Naive thymus-derived CD4-positive, alpha-beta T cell (primary cell): Measurements from ENCODE around the gene TRIM77. TPM values are rescaled to one million over a fixed set of nuclear protein-coding genes. Genes with fewer than 3 reads are reported as not detected.
"Not testable (repeated sequence)": the region's sequence is repeated elsewhere in the genome, so short reads cannot be mapped to it uniquely, and the experiment has no call there.

Experiments
- ATAC-seq: fragments of 150-1000 bp; cut with Tn5 transposase; 2 replicates; pipeline ENCODE4 v1.10.0; 2021; ENCODE audit warnings: mild to moderate bottlenecking, moderate library complexity
- CTCF ChIA-PET: fragments of 350-600 bp; sonication (Branson Sonifier 250); formaldehyde crosslinking; loops from one replicate; lab custom pipeline; 2021; ENCODE audit warnings: antibody characterized with exemption; lab: Charles Lee
- POLR2A ChIA-PET: fragments of 350-600 bp; sonication (Branson Sonifier 250); formaldehyde crosslinking; loops from one replicate; lab custom pipeline; 2021; ENCODE audit warnings: antibody characterized with exemption, inconsistent platforms; lab: Charles Lee
- DNase-seq, 9 donors: peaks; one replicate each; pipeline versions ENCODE4 v3.0.0 to v3.0.0-alpha.2; 2020 to 2022; ENCODE audit warnings: mixed read lengths in 1 of 9
- H3K27ac ChIP-seq: one replicate; pipeline ENCODE4 v1.7.0; 2013; ENCODE audit warnings: mild to moderate bottlenecking, low read depth, low read length, moderate library complexity
- H3K27me3 ChIP-seq, 2 donors: one replicate each; pipeline ENCODE4 v1.7.0; 2013; ENCODE audit warnings: low read length in 2 of 2, mild to moderate bottlenecking in 2 of 2, moderate library complexity in 2 of 2; ENCODE audit not compliant: control insufficient read depth in 2 of 2, insufficient read depth in 2 of 2
- H3K36me3 ChIP-seq, 3 experiments: 1 replicate in 2 of 3; 2 replicates in 1 of 3; pipeline ENCODE4 v1.7.0; 2013; ENCODE audit warnings: low read length in 3 of 3, mild to moderate bottlenecking in 3 of 3, moderate library complexity in 1 of 3; ENCODE audit not compliant: insufficient read depth in 3 of 3, control insufficient read depth in 2 of 3
- H3K4me1 ChIP-seq, 2 donors: one replicate each; pipeline ENCODE4 v1.7.0; 2013; ENCODE audit warnings: low read length in 2 of 2, mild to moderate bottlenecking in 2 of 2, moderate library complexity in 1 of 2; ENCODE audit not compliant: control insufficient read depth in 2 of 2, insufficient read depth in 2 of 2
- H3K4me3 ChIP-seq: 2 replicates; pipeline ENCODE4 v1.7.0; 2013; ENCODE audit warnings: mild to moderate bottlenecking, low read length
- H3K9me3 ChIP-seq, 3 experiments: 1 replicate in 2 of 3; 2 replicates in 1 of 3; pipeline ENCODE4 v1.7.0; 2013; ENCODE audit warnings: low read length in 3 of 3; ENCODE audit not compliant: control insufficient read depth in 2 of 3
- H3K27ac Mint-ChIP-seq, 9 donors: one replicate each; pipeline ENCODE4 v1.8.0; 2020 to 2022; ENCODE audit warnings: mixed read lengths in 9 of 9, mild to moderate bottlenecking in 8 of 9, moderate library complexity in 5 of 9, inconsistent platforms in 2 of 9
- H3K27me3 Mint-ChIP-seq, 5 donors: one replicate each; pipeline ENCODE4 v1.8.0; 2021 to 2022; ENCODE audit warnings: mixed read lengths in 5 of 5, mild to moderate bottlenecking in 1 of 5
- H3K36me3 Mint-ChIP-seq, 5 donors: one replicate each; pipeline ENCODE4 v1.8.0; 2020 to 2022; ENCODE audit warnings: mixed read lengths in 5 of 5, mild to moderate bottlenecking in 3 of 5, inconsistent platforms in 1 of 5
- H3K4me1 Mint-ChIP-seq, 7 donors: one replicate each; pipeline ENCODE4 v1.8.0; 2020 to 2022; ENCODE audit warnings: mixed read lengths in 7 of 7, mild to moderate bottlenecking in 3 of 7, inconsistent platforms in 1 of 7
- H3K4me3 Mint-ChIP-seq, 10 donors: one replicate each; pipeline ENCODE4 v1.8.0; 2020 to 2022; ENCODE audit warnings: mild to moderate bottlenecking in 10 of 10, mixed read lengths in 10 of 10, moderate library complexity in 6 of 10, inconsistent platforms in 2 of 10
- H3K9me3 Mint-ChIP-seq, 11 donors: one replicate each; pipeline ENCODE4 v1.8.0; 2020 to 2022; ENCODE audit warnings: mixed read lengths in 11 of 11, mild to moderate bottlenecking in 4 of 11, inconsistent platforms in 1 of 11, moderate library complexity in 1 of 11
- intact Hi-C, 2 donors: fragments of 100-400 bp; cut with micrococcal nuclease; formaldehyde crosslinking; loops; one replicate each; pipeline ENCODE4 v1.15.1; 2023
- polyA plus RNA-seq, 2 donors: library from polyadenylated mRNA; unstranded; fragments of 300-500 nt; fragmentation: Illumina TruSeq; gene quantifications; one replicate each; pipeline ENCODE4 v1.2.3, GENCODE V29; 2021
- total RNA-seq, 6 experiments: library from RNA in 5 of 6; stranded (reverse) in 5 of 6; gene quantifications; 1 replicate in 5 of 6; 2 replicates in 1 of 6; pipeline ENCODE4 v1.2.3 and lab custom pipeline; 2021 to 2026

The TRIM77 gene
- total and polyA plus RNA-seq, 7 experiments from 2014 or later = not detected

DNA sequence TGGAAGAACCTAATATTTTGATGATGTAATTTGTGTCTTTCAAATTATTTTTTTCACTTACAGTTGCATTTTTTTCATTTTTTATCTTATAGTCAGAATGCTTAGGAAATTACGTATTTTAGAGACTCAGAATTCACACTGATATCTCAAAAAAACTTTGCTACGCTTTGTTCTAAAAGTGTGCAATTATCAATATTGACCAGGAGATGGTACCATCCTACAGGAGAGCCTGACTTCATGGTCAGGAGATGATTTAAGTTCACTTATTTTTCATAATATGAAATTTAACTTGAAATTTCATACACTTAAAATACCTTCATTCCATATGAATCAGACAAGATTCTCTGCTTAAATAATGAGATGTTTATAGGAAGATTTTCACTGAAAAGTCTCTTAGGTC, 34.7 kb upstream of the TRIM77 start:
- H3K36me3 Mint-ChIP-seq, H3K4me1 Mint-ChIP-seq, CTCF ChIA-PET, H3K27me3 Mint-ChIP-seq, H3K4me3 ChIP-seq, H3K4me3 Mint-ChIP-seq, H3K36me3 ChIP-seq, POLR2A ChIA-PET, H3K4me1 ChIP-seq, DNase-seq, H3K9me3 Mint-ChIP-seq, H3K9me3 ChIP-seq, H3K27ac Mint-ChIP-seq, H3K27ac ChIP-seq, H3K27me3 ChIP-seq, ATAC-seq, intact Hi-C loops: not testable (repeated sequence)

DNA sequence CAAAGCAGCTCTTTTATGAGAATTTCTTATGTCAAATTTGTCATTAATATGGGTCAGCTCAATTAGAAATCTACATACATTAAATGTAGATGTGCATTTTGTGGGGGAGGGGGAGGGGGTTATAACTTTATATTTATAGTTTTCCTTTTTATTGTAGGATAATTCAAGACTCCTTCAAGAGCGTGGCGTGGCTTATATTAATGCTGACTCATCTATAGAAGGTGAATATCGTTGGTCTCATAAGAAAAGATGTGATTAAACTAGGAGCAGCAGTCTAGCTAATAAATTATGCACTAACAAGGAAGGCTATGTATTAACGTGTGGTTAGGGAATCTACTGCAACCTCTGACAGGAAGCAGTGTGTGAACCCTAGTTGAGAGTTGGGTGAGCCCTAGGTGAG, 34.2 kb upstream of the TRIM77 start:
- H3K4me1 ChIP-seq, H3K27me3 Mint-ChIP-seq, H3K27ac Mint-ChIP-seq, POLR2A ChIA-PET, H3K9me3 Mint-ChIP-seq, H3K4me1 Mint-ChIP-seq, H3K36me3 ChIP-seq, H3K9me3 ChIP-seq, H3K27ac ChIP-seq, H3K4me3 ChIP-seq, ATAC-seq, CTCF ChIA-PET, H3K36me3 Mint-ChIP-seq, H3K27me3 ChIP-seq, intact Hi-C loops, H3K4me3 Mint-ChIP-seq, DNase-seq: not testable (repeated sequence)

DNA sequence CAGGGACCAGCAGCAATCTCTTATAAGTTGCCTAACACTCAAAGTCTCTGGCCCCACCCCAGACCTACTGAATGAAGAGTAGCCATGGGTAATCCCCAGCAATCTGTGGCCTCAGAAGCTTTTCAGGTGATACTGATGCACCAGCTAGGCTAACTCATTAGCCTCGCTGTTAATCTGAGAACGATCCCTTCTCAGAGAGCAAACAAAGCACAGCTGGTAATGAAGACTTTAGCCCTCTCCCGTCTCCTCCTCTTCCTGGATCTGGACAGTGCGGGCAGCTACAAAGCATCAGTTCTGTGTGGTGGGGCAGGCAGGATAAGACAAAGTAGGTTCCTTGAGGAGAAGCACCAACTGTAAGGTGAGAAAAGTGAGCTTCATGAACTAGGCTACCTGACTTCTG, 3.0 kb upstream of the TRIM77 start:
- H3K27me3 Mint-ChIP-seq, CTCF ChIA-PET, H3K27me3 ChIP-seq, DNase-seq, H3K27ac Mint-ChIP-seq, ATAC-seq, H3K9me3 ChIP-seq, H3K4me3 ChIP-seq, H3K36me3 ChIP-seq, intact Hi-C loops, H3K4me3 Mint-ChIP-seq, H3K36me3 Mint-ChIP-seq, H3K4me1 Mint-ChIP-seq, H3K4me1 ChIP-seq, POLR2A ChIA-PET, H3K27ac ChIP-seq: not testable (repeated sequence)
- H3K9me3 Mint-ChIP-seq = peaks cover 0 to 23% (median 4%) of the 10 kb centered on the region in 11 donors

DNA sequence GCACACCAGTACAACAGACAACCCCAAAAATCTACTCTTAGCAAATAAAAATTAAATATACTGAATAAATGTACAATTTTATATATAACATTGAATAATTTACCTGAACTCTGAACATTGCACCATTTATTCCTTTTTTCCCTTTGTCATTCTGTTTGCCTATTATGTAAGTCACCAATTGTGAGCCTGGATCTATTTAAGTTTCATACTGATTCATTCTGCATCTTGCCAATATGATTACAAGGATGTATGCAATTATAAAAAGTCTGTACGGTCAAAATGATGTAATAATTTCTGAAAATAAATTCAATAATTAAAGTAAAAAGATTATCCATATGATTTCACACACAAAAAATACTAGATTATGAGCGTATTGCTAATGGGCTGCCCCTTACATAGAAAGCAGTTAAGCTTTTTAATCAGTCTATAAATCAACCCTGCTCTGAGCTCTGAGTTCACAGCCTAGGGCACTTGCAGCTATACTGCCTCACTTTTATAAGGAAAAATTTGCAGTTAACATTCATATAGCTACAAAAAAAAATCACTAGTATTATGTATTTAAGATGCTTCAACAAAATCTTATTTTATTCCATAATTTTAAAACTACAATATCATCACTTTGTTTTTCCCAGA, 14.9 kb downstream of the TRIM77 start:
- H3K4me3 Mint-ChIP-seq, intact Hi-C loops, H3K4me1 ChIP-seq, H3K4me3 ChIP-seq, H3K4me1 Mint-ChIP-seq, H3K27me3 ChIP-seq, H3K9me3 Mint-ChIP-seq, H3K36me3 ChIP-seq, H3K36me3 Mint-ChIP-seq, H3K27me3 Mint-ChIP-seq, CTCF ChIA-PET, ATAC-seq, POLR2A ChIA-PET, H3K27ac Mint-ChIP-seq, H3K9me3 ChIP-seq, H3K27ac ChIP-seq, DNase-seq: not testable (repeated sequence)

DNA sequence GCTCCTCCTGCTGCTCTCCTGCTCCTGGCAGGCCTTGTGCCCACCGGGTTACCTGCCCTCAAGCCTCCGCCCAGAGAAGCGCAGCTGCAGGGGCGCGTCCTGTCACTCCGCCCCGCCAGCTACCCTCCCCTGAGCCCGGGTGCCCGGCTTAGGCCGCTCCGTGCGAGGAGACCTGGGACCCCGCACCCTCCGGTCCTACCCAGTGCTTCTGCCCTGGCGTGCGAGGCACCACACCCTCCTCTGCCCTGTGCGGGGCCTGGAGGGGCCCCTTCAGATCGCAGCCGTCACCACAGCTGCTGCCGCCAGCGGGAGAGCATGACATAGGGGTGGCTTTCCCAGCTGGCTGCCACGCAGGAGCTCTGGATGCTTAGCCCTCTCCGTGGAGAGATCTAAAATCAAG, 20.1 kb downstream of the TRIM77 start:
- H3K36me3 ChIP-seq, H3K27me3 Mint-ChIP-seq, CTCF ChIA-PET, H3K36me3 Mint-ChIP-seq, POLR2A ChIA-PET, ATAC-seq, H3K4me1 Mint-ChIP-seq, H3K4me3 Mint-ChIP-seq, H3K4me1 ChIP-seq, H3K27me3 ChIP-seq, intact Hi-C loops, H3K4me3 ChIP-seq, H3K27ac Mint-ChIP-seq, H3K27ac ChIP-seq, H3K9me3 Mint-ChIP-seq, DNase-seq, H3K9me3 ChIP-seq: not testable (repeated sequence)

DNA sequence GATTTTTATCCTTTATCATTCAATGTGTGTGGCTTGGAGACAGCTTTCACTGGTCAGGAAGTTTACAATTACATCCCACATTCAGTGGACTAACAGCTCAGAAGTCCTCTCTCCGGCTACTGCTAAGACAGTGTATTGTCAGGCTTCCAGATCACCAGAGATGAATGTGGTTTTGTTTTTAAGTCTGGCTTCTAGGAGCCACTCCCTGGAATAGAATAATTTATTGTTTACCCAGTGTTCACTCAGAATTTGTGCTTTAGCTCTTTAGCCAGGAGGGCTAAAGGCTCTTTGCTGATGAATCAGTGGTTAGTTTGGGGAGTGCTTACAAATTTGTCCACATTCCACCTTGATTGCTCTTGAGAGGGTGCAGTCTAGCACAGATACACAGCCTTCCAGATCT, 26.5 kb downstream of the TRIM77 start:
- no peak overlapping the region for H3K27ac ChIP-seq
- intact Hi-C loops = no loop called here
- H3K9me3 ChIP-seq = no peaks in the 10 kb centered on the region
- Mint-ChIP-seq H3K27me3 (no peaks in the 10 kb centered on the region), H3K9me3 (peaks cover 0 to 9% (median 0%) of the 10 kb centered on the region in 11 donors), H3K36me3 (no peaks in the 10 kb centered on the region), H3K4me3 (no peak overlapping the region), H3K4me1 (no peaks in the 10 kb centered on the region), H3K27ac (no peak overlapping the region)
- H3K4me1 ChIP-seq = no peaks in the 10 kb centered on the region
- no peak overlapping the region for H3K4me3 ChIP-seq
- CTCF ChIA-PET = no interaction called here
- DNase-seq = no peak
- H3K36me3 ChIP-seq = no peaks in the 10 kb centered on the region
- POLR2A ChIA-PET = no interaction called here
- H3K27me3 ChIP-seq = no peaks in the 10 kb centered on the region
- no peak for ATAC-seq

DNA sequence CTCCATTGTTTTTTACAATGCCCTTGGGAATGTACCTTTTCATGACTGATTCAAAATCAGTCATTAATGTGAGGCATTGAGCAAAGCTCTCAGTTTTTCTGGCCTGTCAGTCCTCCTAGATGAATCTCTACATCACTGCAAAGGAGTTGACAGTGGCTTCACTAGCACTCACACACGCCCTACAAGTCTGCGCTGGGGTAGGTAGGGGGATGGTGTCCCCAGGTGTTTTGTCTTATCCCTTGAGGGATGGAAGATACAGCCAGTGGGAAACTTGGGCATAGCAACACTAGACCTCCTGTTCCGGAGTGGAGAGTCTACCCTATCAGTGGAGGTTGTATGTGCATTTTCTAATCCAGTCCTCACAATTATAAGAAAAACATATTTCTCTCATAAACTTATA, 27.0 kb downstream of the TRIM77 start:
- Mint-ChIP-seq H3K9me3 (peaks cover 0 to 9% (median 0%) of the 10 kb centered on the region in 11 donors), H3K36me3 (no peaks in the 10 kb centered on the region), H3K27ac (no peak overlapping the region), H3K4me3 (no peak overlapping the region), H3K27me3 (no peaks in the 10 kb centered on the region), H3K4me1 (no peaks in the 10 kb centered on the region)
- POLR2A ChIA-PET = no interaction called here
- Histone ChIP-seq H3K4me1 (no peaks in the 10 kb centered on the region), H3K9me3 (no peaks in the 10 kb centered on the region), H3K4me3 (no peak overlapping the region), H3K27ac (no peak overlapping the region), H3K36me3 (no peaks in the 10 kb centered on the region), H3K27me3 (no peaks in the 10 kb centered on the region)
- DNase-seq = no peak
- CTCF ChIA-PET = no interaction called here
- ATAC-seq = no peak
- intact Hi-C loops = no loop called here
